Mesendoderm (in vitro differentiated cells): ENCODE results near the gene MYPN.

ENCODE experiments used
- DNase-seq: peaks from one replicate; pipeline ENCODE4 v3.0.0; 2013
- H2AK5ac ChIP-seq: 2 replicates; pipeline ENCODE4 v1.6.1; 2013; ENCODE audit warnings: low read length, inconsistent platforms
- H2BK120ac ChIP-seq: 2 replicates; pipeline ENCODE4 v1.6.1; 2013; ENCODE audit warnings: low read depth, mild to moderate bottlenecking, low read length, moderate library complexity, mixed read lengths
- H2BK15ac ChIP-seq: replicated peaks from 2 replicates; pipeline ENCODE4 v1.6.1; 2013; ENCODE audit warnings: low read depth, mild to moderate bottlenecking, moderate library complexity
- H2BK5ac ChIP-seq: 2 replicates; pipeline ENCODE4 v1.6.1; 2013; ENCODE audit warnings: low read length, inconsistent platforms
- H3K18ac ChIP-seq: 2 replicates; pipeline ENCODE4 v1.6.1; 2013; ENCODE audit warnings: mild to moderate bottlenecking, low read length, mixed read lengths
- H3K23ac ChIP-seq: one replicate; pipeline ENCODE4 v1.6.1; 2013; ENCODE audit warnings: low read length
- H3K27ac ChIP-seq: 2 replicates; pipeline ENCODE4 v1.5.1; 2013; ENCODE audit warnings: low read depth, mild to moderate bottlenecking, inconsistent platforms, low read length, moderate library complexity
- H3K27me3 ChIP-seq: 2 replicates; pipeline ENCODE4 v1.6.1; 2013; ENCODE audit warnings: low read length, control low read depth, mild to moderate bottlenecking, inconsistent platforms; ENCODE audit not compliant: insufficient read depth, poor library complexity
- H3K36me3 ChIP-seq: 2 replicates; pipeline ENCODE4 v1.6.1; 2013; ENCODE audit warnings: low read length, inconsistent platforms; ENCODE audit not compliant: control insufficient read depth, insufficient read depth
- H3K4ac ChIP-seq: one replicate; pipeline ENCODE4 v1.6.1; 2013; ENCODE audit warnings: low read depth, mild to moderate bottlenecking, low read length, moderate library complexity
- H3K4me1 ChIP-seq: 2 replicates; pipeline ENCODE4 v1.6.1; 2013; ENCODE audit warnings: low read depth, low read length, inconsistent platforms; ENCODE audit not compliant: control insufficient read depth
- H3K4me2 ChIP-seq: 2 replicates; pipeline ENCODE4 v1.6.1; 2013; ENCODE audit warnings: low read length
- H3K4me3 ChIP-seq: 2 replicates; pipeline ENCODE4 v1.5.1; 2013; ENCODE audit warnings: mild to moderate bottlenecking, low read length
- H3K56ac ChIP-seq: one replicate; pipeline ENCODE4 v1.6.1; 2013; ENCODE audit warnings: low read length
- H3K79me1 ChIP-seq: 2 replicates; pipeline ENCODE4 v1.6.1; 2013; ENCODE audit warnings: low read length, inconsistent platforms
- H3K79me2 ChIP-seq: 2 replicates; pipeline ENCODE4 v1.6.1; 2013; ENCODE audit warnings: mild to moderate bottlenecking, low read length; ENCODE audit not compliant: control insufficient read depth, insufficient read depth
- H3K9ac ChIP-seq: 2 replicates; pipeline ENCODE4 v1.6.1; 2013; ENCODE audit warnings: low read length, inconsistent platforms
- H4K5ac ChIP-seq: one replicate; pipeline ENCODE4 v1.6.1; 2013; ENCODE audit warnings: low read length
- H4K8ac ChIP-seq: one replicate; pipeline ENCODE4 v1.6.1; 2013; ENCODE audit warnings: low read depth, mild to moderate bottlenecking, control low read depth, low read length, moderate library complexity
- WGBS: extraction: QIAGEN DNeasy Blood & Tissue Kit; methylation state at CpG from one replicate; pipeline ENCODE4 v1.1.7; 2013; ENCODE audit warnings: low lambda C conversion rate, missing lambda C conversion rate; ENCODE audit not compliant: insufficient coverage; ENCODE audit errors: extremely low coverage; 5-methylcytosine and 5-hydroxymethylcytosine counted together

MYPN gene

DNA sequence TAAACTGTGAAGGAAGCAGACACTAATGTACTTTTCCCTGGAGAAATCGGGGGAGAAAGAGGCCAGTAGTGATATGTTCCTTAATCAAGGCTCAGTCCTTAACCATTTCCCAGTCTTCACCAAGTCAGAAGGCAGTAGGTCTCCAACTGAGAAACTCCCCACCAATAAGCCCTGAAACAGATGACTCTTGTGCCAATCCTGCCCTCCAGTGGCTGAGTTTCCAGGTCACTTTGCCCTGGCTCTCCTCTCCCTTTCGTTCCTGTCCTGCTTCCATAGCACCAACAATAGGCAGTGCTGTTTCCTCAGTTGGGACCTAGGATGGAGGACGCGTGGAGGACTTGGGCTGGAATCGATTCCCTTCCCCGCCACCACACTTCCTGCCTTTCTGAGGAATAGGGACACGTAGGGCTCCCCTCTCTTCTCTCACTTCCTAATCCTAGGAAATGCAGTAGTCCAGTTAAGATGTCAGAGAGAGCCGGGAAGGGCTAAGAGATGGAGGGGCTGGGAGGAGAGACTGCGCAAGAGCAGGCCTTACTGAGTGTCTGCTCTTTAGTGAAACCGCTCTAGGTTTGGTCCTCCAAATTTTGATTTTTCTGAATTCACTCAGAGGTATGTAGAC is 99.2 kb downstream of the MYPN start:
- Histone ChIP-seq H3K27ac (no peak overlapping the region), H3K27me3 (no peaks in the 10 kb centered on the region), H3K4me3 (no peak overlapping the region), H2BK120ac (no peak overlapping the region), H4K8ac (no peak overlapping the region), H3K79me1 (no peaks in the 10 kb centered on the region), H3K4me1 (no peaks in the 10 kb centered on the region), H3K18ac (no peak overlapping the region), H3K9ac (no peak overlapping the region), H3K79me2 (no peaks in the 10 kb centered on the region), H2AK5ac (no peak overlapping the region), H3K56ac (no peak overlapping the region), H2BK5ac (no peak overlapping the region), H2BK15ac (no peak overlapping the region), H3K23ac (no peak overlapping the region), H4K5ac (no peak overlapping the region), H3K4ac (no peak overlapping the region), H3K36me3 (no peaks in the 10 kb centered on the region), H3K4me2 (no peak overlapping the region)
- peak; percentile 95 for DNase-seq
- no CpG with 5 or more reads among the region's 10 CpGs for WGBS

DNA sequence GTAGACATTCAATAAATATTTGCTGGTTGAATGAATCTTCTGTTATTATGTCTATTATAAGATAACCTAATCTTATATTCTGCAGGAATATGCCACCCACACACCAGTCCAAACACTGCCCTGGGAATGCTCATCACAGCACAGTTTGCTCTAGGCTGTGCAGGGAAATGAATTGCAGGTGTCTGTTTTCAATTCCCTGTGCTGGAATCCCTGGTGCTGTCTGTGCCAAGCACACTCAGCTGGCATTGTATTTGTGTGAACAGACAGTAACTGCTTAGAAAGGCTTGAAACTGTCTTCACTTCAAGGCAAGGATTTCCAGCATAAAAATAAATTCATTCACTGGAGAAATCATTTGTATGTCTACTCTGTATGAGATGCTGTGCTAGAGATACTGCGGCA is 102.4 kb downstream of the MYPN start:
- no peaks in the 10 kb centered on the region for H3K79me1 ChIP-seq
- H4K5ac ChIP-seq, result no peak overlapping the region
- no peak overlapping the region for H3K18ac ChIP-seq

DNA sequence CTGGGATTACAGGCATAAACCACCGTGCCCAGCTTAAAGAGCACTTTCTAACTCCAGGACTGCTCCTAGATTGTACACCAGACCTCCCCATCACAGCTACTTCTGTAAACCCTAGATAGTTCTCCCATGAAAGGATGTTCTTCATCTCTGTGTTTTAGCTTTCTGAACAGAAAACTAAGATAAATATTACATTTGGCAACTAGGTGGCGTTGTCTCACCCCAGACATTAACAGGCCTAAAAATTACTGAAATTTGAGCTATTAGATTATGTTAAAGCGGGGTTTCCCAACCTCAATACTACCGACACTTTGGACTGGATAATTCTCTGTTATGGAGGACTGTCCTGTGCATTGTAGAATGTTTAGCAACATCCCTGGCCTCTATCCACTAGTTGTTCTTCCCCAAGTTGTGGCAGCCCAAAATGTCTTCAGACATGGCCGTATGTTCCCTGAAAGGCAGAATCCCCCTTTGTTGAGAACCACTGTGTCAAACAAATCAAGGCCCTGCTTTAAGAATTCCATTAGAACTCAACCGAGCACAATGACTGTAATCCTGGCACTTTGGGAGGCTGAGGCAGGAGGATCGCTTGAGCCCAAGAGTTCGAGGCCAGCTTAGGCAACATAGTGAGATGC is 103.5 kb downstream of the MYPN start:
- Histone ChIP-seq H3K27me3 (no peaks in the 10 kb centered on the region), H3K36me3 (no peaks in the 10 kb centered on the region), H3K23ac (no peak overlapping the region), H2AK5ac (no peak overlapping the region), H2BK15ac (no peak overlapping the region), H3K56ac (no peak overlapping the region), H2BK5ac (no peak overlapping the region), H3K27ac (no peak overlapping the region), H3K4me1 (no peaks in the 10 kb centered on the region), H2BK120ac (no peak overlapping the region), H3K4me2 (no peak overlapping the region), H3K4me3 (no peak overlapping the region), H3K18ac (no peak overlapping the region), H3K9ac (no peak overlapping the region), H4K5ac (no peak overlapping the region), H3K4ac (no peak overlapping the region), H4K8ac (no peak overlapping the region), H3K79me2 (no peaks in the 10 kb centered on the region), H3K79me1 (no peaks in the 10 kb centered on the region)
- no CpG with 5 or more reads among the region's 8 CpGs for WGBS
- DNase-seq, result peak; percentile 25

More for the DNA sequence above, 102.4 kb downstream of the MYPN start:
- H2AK5ac ChIP-seq, result no peak overlapping the region
- DNase-seq, result no peak
- no peak overlapping the region for H3K23ac ChIP-seq
- no peaks in the 10 kb centered on the region for H3K4me1 ChIP-seq
- no peak overlapping the region for H3K4me3 ChIP-seq
- H3K27ac ChIP-seq, result no peak overlapping the region
- H3K4me2 ChIP-seq, result no peak overlapping the region
- no peak overlapping the region for H3K56ac ChIP-seq
- H3K79me2 ChIP-seq, result no peaks in the 10 kb centered on the region
- no peak overlapping the region for H2BK5ac ChIP-seq
- H3K9ac ChIP-seq, result no peak overlapping the region
- no peak overlapping the region for H2BK120ac ChIP-seq
- no CpG with 5 or more reads among the region's 1 CpG for WGBS
- no peak overlapping the region for H2BK15ac ChIP-seq
- H4K8ac ChIP-seq, result no peak overlapping the region
- H3K27me3 ChIP-seq, result no peaks in the 10 kb centered on the region
- H3K36me3 ChIP-seq, result no peaks in the 10 kb centered on the region
- no peak overlapping the region for H3K4ac ChIP-seq

DNA sequence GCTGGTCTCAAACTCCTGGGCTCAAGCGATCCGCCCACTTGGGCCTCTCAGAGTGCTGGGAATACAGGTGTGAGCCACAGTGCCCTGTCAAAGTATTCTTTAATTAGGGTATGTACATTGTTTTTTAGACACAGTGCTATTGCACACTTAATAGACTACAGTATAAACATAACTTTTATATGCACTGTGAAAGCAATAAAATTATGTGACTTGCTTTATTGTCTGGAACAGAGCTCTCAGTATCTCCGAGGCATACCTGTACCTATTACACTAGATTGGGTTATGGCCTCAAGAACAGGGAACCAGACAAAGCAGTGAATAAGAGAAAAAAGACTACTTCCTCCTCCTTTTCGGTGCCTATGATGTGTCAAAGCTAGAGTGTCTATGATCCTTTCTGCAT is 109.5 kb downstream of the MYPN start:
- H3K27ac ChIP-seq, result no peak overlapping the region
- no peak overlapping the region for H3K23ac ChIP-seq
- H2BK15ac ChIP-seq, result no peak overlapping the region
- no peak overlapping the region for H4K5ac ChIP-seq
- H3K4me1 ChIP-seq, result no peaks in the 10 kb centered on the region
- H3K4me2 ChIP-seq, result no peak overlapping the region
- H3K9ac ChIP-seq, result no peak overlapping the region
- no peaks in the 10 kb centered on the region for H3K27me3 ChIP-seq
- WGBS, result no CpG with 5 or more reads among the region's 4 CpGs
- H3K79me2 ChIP-seq, result no peaks in the 10 kb centered on the region
- H3K79me1 ChIP-seq, result no peaks in the 10 kb centered on the region
- H3K4ac ChIP-seq, result no peak overlapping the region
- H3K56ac ChIP-seq, result no peak overlapping the region
- H2BK120ac ChIP-seq, result no peak overlapping the region
- no peak overlapping the region for H3K18ac ChIP-seq
- DNase-seq, result no peak
- H3K4me3 ChIP-seq, result no peak overlapping the region
- no peak overlapping the region for H4K8ac ChIP-seq
- H3K36me3 ChIP-seq, result no peaks in the 10 kb centered on the region
- no peak overlapping the region for H2AK5ac ChIP-seq
- H2BK5ac ChIP-seq, result no peak overlapping the region

DNA sequence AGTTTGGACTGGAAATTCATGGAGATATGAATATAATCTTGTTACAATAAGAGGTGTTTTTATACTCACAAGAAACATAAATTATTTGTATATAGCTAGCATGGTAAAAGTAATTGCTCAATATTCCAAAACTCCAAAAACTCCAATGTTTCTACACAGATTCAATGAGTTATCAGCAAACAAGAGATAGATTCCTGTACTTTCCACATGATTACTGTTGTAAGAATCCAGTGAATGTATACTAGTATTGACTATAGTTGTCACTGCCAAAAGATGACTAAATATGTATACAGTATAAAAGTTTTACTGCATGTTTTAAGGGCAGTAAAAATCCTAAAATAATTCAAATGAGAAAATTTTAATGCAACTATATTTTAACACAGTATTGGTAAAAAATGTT is 111.9 kb downstream of the MYPN start:
- Histone ChIP-seq H3K79me1 (no peaks in the 10 kb centered on the region), H3K9ac (no peak overlapping the region), H2BK120ac (no peak overlapping the region), H4K5ac (no peak overlapping the region), H3K18ac (no peak overlapping the region), H3K36me3 (no peaks in the 10 kb centered on the region), H3K27me3 (no peaks in the 10 kb centered on the region), H3K27ac (no peak overlapping the region), H2AK5ac (no peak overlapping the region), H3K4ac (no peak overlapping the region), H2BK15ac (no peak overlapping the region), H2BK5ac (no peak overlapping the region), H3K4me1 (no peaks in the 10 kb centered on the region), H3K23ac (no peak overlapping the region), H3K4me2 (no peak overlapping the region), H3K4me3 (no peak overlapping the region), H3K56ac (no peak overlapping the region), H4K8ac (no peak overlapping the region), H3K79me2 (no peaks in the 10 kb centered on the region)
- DNase-seq, result no peak

DNA sequence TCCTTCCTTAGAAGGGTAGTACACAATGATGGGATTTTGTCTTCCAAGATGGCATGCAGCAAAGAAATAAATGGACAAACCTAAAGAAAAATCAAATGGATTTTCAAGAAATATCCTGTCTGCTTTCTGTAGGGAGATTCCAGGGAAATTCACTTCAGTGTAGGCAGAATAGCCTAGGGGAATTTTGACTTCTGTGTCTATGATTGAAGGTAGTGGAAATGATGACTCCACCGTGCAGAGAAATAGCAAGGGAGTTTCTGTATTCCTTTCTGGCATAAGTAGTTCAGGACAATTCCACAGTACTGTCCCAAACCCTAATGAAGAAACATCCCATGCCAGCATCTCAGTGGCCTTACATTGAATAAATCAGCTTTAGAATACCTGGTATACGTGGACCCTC is 113.1 kb downstream of the MYPN start:
- no peak overlapping the region for H3K9ac ChIP-seq
- no peak overlapping the region for H3K27ac ChIP-seq
- no CpG with 5 or more reads among the region's 2 CpGs for WGBS
- no peak overlapping the region for H3K4me2 ChIP-seq
- H3K36me3 ChIP-seq, result no peaks in the 10 kb centered on the region
- H3K4me1 ChIP-seq, result no peaks in the 10 kb centered on the region
- H3K79me1 ChIP-seq, result no peaks in the 10 kb centered on the region
- no peak overlapping the region for H2BK15ac ChIP-seq
- H3K4ac ChIP-seq, result no peak overlapping the region
- no peak overlapping the region for H2AK5ac ChIP-seq
- no peak overlapping the region for H3K4me3 ChIP-seq
- H2BK5ac ChIP-seq, result no peak overlapping the region
- H3K79me2 ChIP-seq, result no peaks in the 10 kb centered on the region
- H3K27me3 ChIP-seq, result no peaks in the 10 kb centered on the region
- H3K23ac ChIP-seq, result no peak overlapping the region
- H4K5ac ChIP-seq, result no peak overlapping the region
- DNase-seq, result no peak
- H3K56ac ChIP-seq, result no peak overlapping the region
- H4K8ac ChIP-seq, result no peak overlapping the region
- H3K18ac ChIP-seq, result no peak overlapping the region
- H2BK120ac ChIP-seq, result no peak overlapping the region
